GM18909 (cell line): ENCODE data around the gene MAPRE2.
"Not testable (repeated sequence)": the region's sequence is repeated elsewhere in the genome, so short reads cannot be mapped to it uniquely, and the experiment has no call there.

ENCODE experiments used
- ATAC-seq: cut with Tn5 transposase; IDR thresholded peaks from one replicate; pipeline ENCODE4 v1.9.1; 2021; ENCODE audit warnings: mild to moderate bottlenecking; ENCODE audit not compliant: unreplicated experiment, poor library complexity

MAPRE2 gene

GRCh38 chr18:35138773-35139172 is 97.6 kb downstream of the MAPRE2 start:
- no peak for ATAC-seq

GRCh38 chr18:35139517-35139916 is 98.3 kb downstream of the MAPRE2 start:
- no peak for ATAC-seq

GRCh38 chr18:35141077-35141476 is 99.9 kb downstream of the MAPRE2 start:
- ATAC-seq, result no peak

GRCh38 chr18:35141567-35142274 is 100.5 kb downstream of the MAPRE2 start:
- ATAC-seq, result peak; percentile 34

GRCh38 chr18:35142275-35142615 is 101.0 kb downstream of the MAPRE2 start:
- peak; percentile 13 for ATAC-seq

GRCh38 chr18:35143622-35144596 is 102.7 kb downstream of the MAPRE2 start:
- ATAC-seq, result peak; percentile 69

- ATAC-seq, result no peak
These were observed 103.5 kb downstream of the MAPRE2 start for GRCh38 chr18:35144698-35145097.

GRCh38 chr18:35150195-35150594 is 109.0 kb downstream of the MAPRE2 start:
- not testable (repeated sequence) for ATAC-seq

GRCh38 chr18:35153609-35154272 is 112.5 kb downstream of the MAPRE2 start:
- peak; percentile 46 for ATAC-seq

GRCh38 chr18:35155398-35156117 is 114.3 kb downstream of the MAPRE2 start:
- no peak for ATAC-seq

- no peak for ATAC-seq
These were observed 116.0 kb downstream of the MAPRE2 start for GRCh38 chr18:35157181-35157580.

- peak; percentile 89 for ATAC-seq
These were observed 117.7 kb downstream of the MAPRE2 start for GRCh38 chr18:35158728-35159450.

- no peak for ATAC-seq
These were observed 118.6 kb downstream of the MAPRE2 start for GRCh38 chr18:35159782-35160181.

GRCh38 chr18:35161485-35161884 is 120.3 kb downstream of the MAPRE2 start:
- ATAC-seq, result no peak

GRCh38 chr18:35161934-35162333 is 120.7 kb downstream of the MAPRE2 start:
- no peak for ATAC-seq

- no peak for ATAC-seq
These were observed 121.9 kb downstream of the MAPRE2 start for GRCh38 chr18:35163014-35163539.

- ATAC-seq, result no peak
These were observed 122.5 kb downstream of the MAPRE2 start for GRCh38 chr18:35163721-35164120.

GRCh38 chr18:35164133-35164532 is 122.9 kb downstream of the MAPRE2 start:
- no peak for ATAC-seq

- no peak for ATAC-seq
These were observed 126.1 kb downstream of the MAPRE2 start for GRCh38 chr18:35167332-35167731.
